HTERT RPE-1 (cell line): ENCODE data around the gene MICU1.
"Not testable (repeated sequence)": the region's sequence is repeated elsewhere in the genome, so short reads cannot be mapped to it uniquely, and the experiment has no call there.

Experiments
- in situ Hi-C: fragments of 300-500 bp; cut with MboI; formaldehyde crosslinking; loops from 4 replicates; pipeline ENCODE4 v1.14.3; 2020; ENCODE audit warnings: low sequenced_read_pairs

The MICU1 gene

DNA sequence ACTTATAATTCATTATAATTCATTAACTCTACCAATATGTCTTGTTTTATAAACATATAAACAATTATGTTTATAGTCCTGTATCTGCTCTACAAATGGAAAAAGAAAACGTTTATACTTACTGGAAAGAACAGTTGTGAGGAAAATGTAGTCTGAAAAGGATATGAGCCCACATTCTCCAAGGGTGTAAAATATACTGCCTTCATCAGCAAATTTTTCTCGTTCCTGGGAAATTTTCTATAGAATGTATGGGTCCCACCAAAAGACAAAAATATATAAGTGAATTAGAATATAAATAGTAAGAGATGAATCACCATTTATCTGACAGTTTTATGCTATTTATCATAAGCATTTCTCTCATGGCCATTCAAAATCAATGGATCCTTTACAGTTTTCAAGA is 117.8 kb downstream of the MICU1 start:
- in situ Hi-C loops = no loop called here

DNA sequence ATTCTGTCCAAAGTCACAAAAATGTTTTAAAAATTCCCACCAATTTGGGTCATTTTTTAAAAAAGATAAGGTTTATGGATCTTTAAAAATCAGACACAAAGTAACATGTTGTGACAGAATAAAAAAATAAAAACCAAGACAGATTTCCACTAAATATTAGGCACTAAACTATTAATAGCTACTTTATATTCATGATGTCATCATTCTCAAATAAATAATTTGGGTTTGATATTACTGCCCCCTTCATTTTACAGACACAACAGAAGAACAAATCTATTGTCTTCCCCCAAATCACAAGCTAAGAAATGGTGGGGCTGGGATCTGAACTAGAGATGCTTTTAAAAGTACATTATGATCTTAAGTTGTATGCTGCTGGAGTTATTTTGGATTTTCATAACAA is 119.4 kb downstream of the MICU1 start:
- in situ Hi-C loops = no loop called here

DNA sequence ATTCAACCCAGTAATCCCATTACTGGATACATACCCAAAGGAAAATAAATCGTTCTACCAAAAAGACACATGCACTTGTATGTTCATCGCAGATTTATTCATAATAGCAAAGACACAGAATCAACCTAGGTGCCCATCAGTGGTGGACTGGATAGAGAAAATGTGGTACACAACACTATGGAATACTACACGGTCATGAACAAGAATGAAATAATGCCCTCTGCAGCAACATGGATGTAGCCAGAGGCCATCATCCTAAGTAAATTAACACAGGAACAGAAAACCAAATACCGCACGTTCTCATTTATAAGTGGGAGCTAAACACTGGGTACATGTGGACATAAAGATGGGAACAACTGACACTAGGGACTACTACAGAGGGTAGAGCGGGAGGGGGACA is 120.4 kb downstream of the MICU1 start:
- in situ Hi-C loops = no loop called here

DNA sequence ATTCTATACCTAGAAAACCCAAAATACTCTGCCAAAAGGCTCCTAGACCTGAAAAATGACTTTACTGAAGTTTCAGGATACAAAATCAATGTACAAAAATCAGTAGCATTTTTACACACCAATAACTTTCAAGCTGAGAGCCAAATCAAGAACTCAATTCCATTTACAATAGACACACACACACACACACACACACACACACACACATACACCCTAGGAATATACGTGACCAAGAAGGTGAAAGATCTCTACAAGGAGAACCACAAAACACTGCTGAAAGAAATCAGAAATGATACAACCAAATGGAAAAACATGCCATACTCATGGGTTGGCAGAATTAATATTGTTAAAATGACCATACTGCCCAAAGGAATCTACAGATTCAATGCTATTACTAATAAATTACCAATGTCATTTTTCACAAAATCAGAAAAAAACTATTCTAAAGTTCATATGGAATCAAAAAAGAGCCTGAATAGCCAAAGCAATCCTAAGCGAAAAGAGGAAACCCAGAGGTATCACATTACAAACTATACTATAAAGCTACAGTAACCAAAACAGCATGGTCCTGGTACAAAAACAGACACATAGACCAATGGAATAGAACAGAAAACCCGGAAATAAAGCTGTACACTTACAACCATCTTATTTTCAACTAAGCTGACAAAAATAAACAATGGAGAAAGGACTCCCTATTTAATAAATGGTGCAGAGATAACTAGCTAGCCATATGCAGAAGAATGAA is 122.0 kb downstream of the MICU1 start:
- in situ Hi-C loops = no loop called here

DNA sequence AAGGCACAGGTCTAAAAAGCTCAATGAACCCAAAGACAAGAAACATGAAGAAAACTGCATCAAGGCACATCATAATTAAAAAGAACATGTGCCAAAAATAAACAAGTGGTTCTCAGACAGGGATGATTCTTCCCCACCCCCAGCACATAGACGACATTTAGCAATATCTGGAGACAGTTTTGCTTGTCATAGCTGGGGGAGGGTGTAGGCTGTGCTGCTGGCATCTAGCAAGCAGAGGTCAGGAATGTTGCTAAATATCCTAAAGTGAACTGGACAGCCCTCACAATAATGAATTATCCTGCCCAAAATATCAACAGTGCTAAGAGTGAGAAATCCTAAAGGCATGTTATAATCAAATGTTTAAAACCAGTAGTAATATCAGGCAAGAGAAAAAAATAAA is 122.6 kb downstream of the MICU1 start:
- in situ Hi-C loops = no loop called here

DNA sequence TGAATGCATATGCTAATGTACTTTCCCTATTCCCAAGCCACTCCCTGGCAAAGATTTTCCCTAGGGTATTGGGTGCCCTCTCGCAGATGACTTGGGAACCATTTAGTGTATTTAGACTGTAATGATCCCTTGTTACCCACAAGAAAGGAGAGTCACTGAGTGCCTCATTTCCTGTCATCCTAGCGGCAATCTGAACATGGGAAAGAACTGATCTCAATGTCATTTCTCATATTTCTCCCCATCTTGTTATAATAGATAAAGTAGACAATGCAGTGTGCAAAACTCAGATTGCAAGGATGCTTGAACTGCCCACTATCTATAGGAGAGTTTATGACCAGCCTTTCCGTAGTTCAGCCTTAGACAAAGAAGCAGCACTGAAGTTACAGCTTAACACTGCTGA is 123.3 kb downstream of the MICU1 start:
- in situ Hi-C loops = no loop called here

DNA sequence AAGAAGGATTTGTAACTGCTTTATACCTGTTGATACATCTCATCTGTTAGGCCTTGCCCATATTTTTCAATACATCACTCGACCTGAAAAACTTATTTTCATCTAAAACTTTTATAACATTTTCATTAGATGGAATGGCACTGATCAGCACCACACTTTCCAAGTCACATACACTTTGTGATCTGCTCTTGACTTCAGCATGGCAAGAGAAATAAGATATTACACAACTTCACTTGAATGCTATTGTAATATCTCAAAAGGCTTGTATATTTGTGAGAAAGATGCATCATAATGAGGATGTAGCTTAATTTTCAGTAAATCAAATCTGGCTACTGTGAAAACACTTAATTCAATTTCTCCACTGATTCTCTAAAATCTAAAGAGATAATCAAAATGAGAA is 126.2 kb downstream of the MICU1 start:
- in situ Hi-C loops = no loop called here

DNA sequence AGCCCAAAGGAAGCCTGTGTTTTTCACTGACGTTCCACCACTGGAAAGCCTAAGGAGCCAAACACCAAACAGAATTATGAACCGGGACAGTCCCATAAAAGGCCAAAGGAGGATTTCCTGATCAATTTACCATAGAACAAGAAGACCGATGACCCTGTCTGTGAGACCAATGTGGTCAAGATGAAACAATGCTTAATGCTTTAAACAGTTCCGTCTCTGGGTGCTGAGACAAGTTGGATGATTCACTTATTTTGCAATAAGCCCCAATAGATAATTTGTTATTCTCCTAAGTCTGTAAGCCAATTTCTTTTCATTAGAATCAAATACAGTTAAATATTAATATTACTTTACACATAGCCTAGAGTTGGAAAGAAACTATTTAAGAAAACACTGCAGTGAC is 134.9 kb downstream of the MICU1 start:
- in situ Hi-C loops = no loop called here

DNA sequence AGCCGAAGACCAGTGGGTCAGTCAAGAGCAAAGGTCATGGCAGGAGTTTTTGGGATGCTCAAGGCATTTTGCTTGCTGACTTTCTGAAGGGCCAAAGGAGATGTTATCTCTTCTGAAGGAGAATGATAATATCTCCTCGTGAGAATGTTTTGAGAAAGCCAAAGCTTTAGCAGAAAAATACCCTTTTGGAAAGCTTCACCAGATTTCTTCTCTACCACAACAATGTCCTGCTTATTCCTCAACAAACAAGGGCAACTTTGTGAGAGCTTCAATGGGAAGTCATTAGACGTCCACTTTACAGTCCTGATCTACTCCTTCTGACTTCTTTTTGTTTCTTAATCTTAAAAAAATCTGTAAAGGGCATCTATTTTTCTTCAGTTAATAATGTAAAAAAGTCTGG is 138.4 kb downstream of the MICU1 start:
- in situ Hi-C loops = no loop called here

DNA sequence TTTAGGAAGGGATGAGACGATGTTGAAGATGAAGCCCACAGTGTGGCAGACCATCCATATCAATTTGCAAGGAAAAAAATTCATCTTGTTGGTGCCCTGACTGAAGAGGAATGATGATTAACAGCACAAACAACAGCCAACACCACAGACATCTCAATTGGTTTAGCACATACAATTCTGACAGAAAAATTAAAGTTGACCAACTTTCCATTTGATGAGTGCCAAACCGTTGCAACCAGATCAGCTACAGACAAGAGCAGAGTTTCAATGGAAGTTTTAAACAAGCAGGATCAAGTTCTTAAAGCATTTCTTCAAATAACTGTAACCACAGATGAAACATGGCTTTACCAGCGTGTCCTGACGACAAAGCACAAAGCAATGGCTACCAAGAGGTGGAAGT is 138.8 kb downstream of the MICU1 start:
- in situ Hi-C loops = no loop called here

DNA sequence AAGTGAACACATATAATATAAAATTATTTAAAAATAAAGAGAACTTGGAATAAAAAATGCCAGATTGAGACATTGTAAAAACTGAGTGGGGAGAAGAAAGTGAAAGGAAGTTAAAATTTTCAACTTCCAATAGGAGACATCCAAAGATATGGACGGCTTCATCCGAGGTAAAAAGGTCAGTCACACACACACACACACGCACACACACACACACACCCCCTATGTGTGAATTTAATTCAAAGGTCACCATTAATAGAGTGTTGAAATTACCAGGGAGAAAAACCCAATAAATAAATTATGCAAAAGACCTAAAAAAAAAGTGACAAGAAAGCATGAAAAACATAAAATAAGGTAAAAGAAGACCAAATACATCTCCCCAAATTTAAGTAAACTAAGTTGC is 140.2 kb downstream of the MICU1 start:
- in situ Hi-C loops = no loop called here

DNA sequence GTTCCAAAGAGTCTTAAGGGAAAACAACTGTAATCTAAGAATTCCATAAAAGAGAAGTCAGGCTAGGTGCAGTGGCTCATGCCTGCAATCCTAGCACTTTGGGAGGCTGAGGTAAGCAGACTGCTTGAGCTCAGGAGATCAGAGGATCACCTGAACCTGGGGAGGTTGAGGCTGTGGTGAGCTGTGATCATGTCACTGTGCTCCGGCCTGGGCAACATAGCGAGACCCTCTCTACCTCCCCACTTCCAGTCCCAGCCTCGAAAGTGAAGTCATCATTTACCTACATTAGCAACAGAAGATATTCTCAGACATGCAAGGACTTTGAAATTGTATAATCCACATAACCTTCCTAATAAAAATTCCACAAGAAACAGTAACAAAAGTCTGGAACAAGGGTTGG is 141.4 kb downstream of the MICU1 start:
- in situ Hi-C loops = no loop called here

DNA sequence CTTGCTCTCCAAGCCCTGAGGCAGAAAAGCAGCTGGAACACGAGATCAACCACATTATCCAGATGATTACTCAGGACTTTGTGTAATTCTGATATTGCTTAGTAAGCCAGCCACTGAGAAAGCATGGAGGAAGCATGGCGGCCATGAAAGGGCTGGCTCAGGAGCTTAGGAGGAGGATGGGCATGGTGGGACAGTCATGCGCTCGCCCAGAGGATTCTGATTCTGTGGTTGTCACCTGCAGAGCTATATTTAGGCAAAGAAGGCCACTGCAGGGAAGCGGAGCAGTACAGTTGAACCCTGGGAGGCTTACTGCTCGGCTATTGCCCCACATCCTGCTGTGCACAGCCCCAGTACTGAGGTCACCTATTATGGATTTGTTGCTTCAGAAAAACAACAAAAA is 142.4 kb downstream of the MICU1 start:
- in situ Hi-C loops = no loop called here

DNA sequence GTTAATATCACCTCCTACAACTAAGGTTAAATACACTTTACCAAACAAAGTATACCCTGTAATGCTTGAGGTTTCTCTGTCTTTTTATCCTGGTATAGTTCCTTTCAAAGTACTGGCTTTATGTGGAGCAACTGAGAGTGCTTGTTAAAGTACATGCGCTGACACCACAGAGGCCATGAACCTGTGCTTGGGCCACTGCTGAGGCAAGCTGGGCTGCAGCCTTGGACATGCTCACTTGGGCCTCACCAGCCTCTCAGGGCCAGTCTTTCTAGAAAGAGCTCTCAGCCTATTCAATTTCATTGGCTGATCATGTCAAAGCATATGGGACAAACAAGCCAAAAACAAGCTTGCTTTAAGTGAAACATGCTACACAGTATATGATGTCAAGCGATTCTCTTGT is 145.0 kb downstream of the MICU1 start:
- in situ Hi-C loops = no loop called here

DNA sequence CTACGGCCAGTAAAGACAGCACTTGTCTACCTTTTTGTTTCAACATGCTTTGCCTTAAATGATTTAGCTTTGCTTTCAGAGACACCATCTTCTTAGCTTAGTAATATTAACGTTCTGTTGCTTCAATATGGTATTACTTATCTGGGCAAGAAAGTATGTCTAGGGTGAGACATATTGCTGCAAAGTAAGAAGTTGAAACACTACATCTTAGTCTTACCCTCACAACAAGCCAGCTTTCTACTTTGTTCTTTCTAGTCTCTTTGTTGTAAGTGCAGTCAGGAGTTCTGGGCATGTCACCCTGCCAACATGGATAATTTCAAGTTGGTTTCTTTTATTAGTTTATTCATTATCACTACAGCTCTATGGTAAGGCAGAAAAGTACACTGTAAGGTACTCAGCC is 148.4 kb downstream of the MICU1 start:
- in situ Hi-C loops = no loop called here

DNA sequence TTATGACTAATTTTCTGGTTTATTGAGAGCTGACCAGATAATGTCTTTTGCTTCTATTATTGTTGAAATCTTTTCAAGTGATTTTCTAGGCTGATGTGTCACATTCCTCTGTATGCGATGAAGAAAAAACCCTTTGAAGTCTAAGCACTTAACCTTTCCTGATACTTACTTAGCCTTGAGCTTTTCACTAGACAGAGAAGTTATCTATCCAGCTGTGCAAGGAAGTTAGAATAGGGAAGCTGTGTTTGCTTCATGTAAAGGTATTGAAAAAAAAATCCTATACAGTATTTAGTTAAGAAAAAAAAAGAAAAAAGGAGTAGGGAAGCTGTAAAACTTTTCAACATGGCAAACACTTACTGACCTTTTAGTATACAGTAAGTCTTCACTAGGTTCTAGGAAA is 153.6 kb downstream of the MICU1 start:
- in situ Hi-C loops = no loop called here

DNA sequence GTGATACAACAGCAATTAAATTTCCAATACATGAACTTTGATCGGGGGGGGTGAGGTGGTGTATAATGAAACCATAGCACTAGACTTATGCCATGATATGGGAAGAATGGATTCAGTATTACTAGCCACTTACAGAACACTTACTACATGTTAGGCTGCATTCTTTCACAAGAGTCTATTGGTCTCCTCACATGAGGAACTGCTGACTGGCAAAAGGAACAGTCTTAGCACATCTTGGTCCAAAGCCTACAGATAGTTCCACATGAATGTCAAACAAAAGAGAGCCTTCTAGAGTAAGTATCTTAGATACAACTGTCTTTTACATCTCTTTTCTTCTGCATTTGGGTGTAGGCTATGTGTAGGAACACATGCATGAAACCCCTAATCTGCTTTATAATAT is 155.2 kb downstream of the MICU1 start:
- in situ Hi-C loops = no loop called here

DNA sequence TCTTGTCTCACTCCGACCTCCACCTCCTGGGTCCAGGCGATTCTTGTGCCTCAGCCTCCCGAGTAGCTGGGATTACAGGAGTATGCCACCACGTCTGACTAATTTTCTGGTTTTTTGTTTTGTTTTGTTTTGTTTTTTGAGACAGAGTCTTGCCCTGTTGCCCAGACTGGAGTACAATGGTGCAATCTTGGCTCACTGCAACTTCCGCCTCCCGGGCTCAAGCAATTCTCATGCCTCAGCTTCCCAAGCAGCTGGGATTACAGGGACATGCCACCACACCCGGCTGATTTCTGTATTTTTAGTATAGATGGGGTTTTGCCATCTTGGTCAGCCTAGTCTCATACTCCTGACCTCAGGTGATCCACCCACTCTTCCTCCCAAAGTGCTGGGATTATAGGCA is 158.8 kb downstream of the MICU1 start:
- in situ Hi-C loops = not testable (repeated sequence)

DNA sequence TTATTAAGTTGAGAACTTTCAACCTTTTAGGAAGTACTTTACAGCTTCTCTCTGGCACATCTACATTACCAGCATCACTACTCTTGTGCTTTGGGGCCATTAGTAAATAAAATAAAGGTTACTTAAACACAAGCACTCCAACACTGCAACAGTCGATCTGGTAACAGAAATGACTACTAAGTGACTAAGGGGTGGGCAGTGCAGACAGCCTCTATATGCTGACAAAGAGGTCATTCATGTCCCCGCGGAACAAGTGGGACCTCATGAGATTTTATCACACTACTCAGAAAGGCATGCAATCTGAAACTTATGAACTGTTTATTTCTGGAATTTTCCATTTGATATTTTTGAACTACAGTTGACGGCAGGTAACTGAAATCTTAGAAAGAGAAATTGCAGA is 159.9 kb downstream of the MICU1 start:
- in situ Hi-C loops = no loop called here

DNA sequence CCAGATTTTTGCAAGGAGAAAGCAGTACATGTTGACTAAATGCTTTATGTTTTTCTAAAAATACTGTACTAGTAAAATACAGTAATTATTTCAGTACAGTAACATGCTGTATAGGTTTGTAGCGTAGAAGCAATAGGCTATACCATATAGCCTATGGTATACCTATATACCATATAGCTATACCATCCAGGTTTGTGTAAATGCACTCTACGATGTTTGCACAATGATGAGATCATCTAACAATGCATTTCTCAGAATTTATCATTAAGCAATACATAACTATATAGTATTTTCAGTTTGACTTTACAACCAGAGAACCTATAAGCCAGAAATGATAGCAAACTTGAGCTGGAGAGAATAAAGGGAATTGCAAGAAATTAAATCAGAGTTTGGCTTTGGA is 161.4 kb downstream of the MICU1 start:
- in situ Hi-C loops = no loop called here

DNA sequence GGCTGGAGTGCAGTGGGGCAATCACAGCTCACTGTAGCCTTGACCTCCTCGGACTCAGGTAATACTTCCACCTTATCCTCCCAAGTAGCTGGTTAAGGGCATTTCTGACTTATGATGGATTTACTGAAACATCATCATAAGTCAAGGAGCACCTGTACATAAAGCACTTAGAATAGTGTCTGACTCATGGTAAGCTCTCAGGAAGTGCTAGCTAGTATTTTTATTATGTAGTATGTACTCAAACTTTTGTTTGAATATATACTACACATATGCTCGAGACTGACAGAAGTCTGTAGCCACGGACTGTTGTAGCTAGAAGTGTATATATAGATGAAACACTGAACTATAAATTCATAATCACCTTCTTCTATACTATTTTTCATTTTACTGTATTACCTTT is 163.6 kb downstream of the MICU1 start:
- in situ Hi-C loops = no loop called here

DNA sequence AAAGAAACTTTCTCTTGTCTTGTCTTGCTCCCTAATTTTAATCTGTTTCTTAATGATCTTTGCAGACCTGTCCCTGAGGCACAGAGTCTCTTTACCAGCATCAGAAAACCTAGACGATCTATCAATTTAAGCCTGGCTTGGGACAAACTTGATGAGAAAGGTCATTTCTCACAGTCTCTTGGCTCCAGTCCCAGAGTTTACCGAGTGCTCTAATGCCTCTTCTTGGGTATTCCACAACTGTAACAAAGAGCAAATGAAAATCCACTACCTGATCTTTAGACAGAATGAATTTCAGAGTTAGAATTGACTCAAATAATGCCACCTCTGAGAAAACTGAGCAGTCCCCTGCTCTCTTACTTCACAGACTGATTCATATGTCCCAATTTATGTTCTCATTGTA is 164.8 kb downstream of the MICU1 start:
- in situ Hi-C loops = no loop called here

DNA sequence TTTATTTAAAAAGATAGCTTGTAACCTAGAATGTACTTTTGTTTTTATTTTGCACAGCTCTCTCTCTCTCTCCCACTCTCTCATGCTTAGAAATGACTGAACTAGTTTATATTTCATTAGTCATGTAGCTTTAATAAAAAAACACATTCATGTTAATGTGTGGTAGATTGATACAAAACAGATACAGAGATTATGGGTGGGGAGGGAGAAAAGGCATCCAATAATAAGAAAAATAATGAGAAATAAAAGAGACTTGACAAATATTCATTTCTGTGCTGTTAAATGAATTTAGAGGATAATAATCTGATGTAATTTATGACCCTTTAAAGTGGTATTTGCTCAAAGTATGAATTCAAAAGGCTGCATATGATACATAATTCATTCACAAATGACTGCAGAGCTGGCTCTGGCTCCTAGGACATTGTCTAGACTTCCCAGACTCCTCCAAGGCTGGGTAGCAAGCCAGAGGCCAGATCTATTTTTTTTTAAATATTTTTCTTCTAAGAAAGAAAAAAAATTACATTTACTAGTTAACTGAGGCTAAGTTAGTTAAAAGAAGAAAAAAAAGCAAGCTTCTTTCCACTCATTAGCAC is 165.5 kb downstream of the MICU1 start:
- in situ Hi-C loops = no loop called here
